Measurements from ENCODE around the gene OR1D5.
A peak's percentile ranks its signal among the peaks of the same experiment; 100 is the strongest.
"Not testable (repeated sequence)": the region's sequence is repeated elsewhere in the genome, so short reads cannot be mapped to it uniquely, and the experiment has no call there.

The OR1D5 gene

DNA sequence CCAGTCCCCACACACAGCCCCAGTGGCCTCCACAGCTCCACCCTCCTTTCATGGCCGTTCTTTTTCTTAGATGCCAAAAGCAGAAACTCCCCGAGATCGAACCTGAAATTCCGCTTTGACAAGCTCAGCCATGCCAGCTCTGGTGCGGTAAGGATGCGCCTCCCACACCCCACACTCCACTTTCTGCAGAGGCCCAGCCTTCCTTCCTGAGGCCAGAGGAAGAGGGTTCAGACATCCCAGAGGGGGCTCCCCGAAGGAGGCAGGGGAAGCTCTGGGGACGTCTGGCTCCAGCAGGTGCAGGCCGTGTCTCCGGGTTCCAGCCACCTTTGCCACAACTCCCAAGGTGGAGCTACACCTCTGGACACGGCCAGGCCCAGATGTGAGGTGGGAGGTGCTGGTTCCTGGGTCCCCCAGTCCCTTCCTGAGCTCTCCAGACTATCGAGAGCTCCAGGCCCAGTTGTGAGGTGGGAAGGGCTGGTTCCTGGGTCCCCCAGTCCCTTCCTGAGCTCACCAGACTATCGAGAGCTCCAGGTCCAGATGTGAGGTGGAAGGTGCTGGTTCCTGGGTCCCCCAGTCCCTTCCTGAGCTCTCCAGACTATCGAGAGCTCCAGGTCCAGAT lies 32.4 kb downstream of the OR1D5 start:
- not testable (repeated sequence) for DNase-seq

DNA sequence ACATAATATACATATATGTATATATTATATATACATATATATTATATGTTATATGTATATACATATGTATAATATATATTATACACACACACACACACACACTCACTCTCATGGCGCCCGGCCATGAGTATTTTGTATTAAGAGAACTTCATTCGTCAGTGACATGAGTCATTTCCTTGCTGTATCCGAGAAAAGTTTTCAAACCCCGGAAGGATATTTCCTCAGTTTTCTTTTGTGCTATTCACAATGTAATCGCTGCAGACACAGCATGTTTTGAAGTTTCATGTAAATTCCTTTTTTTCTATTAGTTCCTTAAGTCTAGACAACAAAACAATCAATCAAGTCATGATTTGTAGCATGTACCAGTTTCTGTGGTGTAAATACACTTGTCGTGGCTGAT lies 33.3 kb downstream of the OR1D5 start:
- peak; percentile 76 for DNase-seq

DNA sequence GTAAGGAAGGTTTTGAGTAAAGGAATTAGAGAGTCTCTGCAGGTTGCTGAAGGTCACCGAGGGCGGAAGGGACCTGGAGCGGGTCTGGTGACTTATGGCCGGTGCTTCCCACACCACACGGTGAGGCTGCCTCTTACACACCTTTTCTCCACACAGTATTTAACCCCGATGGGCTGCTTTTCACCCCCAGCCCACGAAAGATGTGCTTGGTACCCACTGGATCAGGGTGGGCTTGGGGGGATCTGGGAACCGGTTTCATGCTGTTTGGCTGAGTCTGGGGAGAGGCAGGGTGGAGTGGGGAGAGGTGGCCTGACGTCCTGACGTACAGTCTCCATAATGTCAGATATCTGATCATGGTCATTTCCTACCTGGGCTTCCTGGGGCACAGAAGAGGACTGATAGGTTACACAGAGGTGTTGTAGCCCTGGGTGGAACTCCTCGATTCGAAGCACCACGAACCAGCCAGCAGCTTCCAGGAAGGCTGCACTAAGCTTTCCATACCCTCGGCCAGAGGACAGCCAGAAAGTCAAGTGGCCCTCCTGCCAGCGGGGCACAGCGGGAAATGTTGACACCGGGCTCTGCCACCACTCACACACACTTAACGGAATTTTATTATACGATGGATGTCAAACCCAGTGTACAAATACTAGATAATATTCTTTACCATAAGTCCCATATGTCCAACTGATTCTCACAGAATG lies 34.0 kb downstream of the OR1D5 start:
- no peak for DNase-seq

DNA sequence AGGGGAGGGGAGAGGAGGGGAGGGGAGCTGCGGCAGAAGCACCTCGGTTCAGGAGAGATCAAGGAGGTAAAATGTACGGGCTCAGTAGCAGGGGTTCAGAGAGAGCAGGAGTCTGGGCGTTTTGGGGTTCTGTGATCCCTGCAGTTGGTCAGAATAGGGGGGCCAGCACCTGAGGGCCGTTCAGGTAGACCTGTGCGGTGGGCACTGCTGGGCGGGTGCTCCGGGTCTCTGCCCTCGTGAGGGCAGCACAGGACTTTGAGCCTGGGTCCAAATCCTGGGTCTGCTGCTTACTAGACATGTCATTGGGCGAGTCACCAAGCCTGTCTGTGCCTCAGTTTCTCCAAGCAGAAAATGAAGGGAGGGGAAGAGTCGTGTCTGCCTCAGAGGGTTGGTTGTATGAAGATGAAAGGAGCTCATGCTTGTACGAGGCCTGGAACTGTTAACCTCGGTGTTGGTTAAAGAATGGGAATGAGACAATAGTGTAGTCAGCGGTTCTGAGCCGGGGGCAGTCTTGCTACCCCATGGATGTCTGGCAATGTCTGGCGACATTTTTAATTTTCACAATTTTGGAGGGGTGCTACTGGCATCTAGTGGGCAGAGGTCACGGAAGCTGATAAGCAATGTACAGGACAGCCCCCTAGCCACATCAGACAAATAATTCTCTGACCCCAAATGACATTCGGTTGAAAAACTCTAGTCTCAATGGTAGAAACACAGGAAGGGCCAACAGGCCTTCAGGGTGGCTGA lies 35.4 kb downstream of the OR1D5 start:
- no peak for DNase-seq

- no peak for DNase-seq
These were observed 36.3 kb downstream of the OR1D5 start for GRCh38 chr17:3026856-3027751.

DNA sequence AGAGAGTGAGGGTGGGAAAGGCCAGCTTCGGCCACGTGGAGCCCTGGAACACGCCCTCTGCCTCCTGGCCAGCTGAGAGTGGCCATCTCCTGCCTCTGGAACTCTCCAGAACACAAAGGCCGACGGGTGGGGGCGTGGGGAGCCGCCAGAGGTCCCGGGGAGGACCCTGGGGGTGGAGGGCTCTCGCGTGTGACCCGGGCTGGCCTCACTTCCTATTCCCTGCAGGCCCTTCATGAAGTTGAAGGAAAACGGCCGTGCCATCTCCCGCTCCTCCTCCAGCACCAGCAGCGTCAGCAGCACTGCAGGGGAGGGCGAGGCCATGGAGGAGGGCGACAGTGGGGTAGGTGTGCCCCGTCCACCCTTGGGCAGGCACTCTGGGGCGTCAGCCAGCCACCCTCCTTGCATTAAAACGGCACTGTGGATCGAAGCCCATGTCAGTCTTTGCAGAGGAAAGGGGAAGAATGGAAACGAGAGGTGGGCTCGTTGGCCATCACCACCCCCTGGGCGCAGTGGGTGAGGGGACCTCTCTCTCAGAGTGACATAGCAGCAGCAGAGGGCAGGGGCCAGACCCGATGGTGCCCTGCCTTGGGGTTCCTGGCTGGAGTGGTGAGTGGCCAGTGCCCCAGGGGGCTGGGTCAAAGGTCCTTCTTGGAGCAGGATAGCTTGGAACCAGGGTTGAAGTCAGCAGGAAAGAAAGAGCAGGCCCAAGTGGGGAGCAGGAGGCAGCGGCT lies 37.1 kb downstream of the OR1D5 start:
- no peak for DNase-seq

- no peak for DNase-seq
These were observed 37.8 kb downstream of the OR1D5 start for GRCh38 chr17:3025421-3026124.

DNA sequence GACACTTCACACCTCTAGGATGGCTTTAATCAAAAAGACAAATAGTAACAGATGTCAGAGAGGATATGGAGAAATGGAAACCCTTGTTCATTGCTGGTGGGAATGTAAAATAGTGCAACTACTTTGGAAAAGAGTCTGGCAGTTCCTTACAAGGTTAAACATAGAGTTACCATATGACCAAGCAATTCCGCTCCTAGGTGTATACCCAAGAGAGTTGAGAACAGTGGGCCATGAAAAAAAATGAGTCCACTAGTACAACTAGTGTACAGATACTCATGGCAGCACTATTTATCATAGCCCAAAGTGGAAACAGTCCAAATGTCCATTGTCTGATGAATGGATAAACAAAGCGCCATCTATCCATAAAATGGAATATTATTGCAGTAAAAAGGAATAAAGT lies 39.1 kb downstream of the OR1D5 start:
- DNase-seq: no peak

DNA sequence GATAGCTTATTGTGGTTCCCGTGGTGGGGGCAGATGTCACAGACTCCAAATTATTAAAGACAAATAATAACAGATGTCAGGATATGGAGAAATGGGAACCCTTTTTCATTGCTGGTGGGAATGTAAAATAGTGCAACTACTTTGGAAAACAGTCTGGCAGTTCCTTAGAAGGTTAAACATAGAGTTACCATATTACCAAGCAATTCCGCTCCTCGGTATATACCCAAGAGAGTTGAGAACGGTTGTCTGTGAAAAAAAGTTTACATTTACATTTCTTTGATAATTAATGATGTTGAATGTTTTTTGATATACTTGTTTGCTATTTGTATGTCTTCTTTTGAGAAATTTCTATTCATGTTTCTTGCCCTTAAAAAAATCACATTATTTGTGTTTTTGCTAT lies 41.2 kb downstream of the OR1D5 start:
- DNase-seq: no peak

DNA sequence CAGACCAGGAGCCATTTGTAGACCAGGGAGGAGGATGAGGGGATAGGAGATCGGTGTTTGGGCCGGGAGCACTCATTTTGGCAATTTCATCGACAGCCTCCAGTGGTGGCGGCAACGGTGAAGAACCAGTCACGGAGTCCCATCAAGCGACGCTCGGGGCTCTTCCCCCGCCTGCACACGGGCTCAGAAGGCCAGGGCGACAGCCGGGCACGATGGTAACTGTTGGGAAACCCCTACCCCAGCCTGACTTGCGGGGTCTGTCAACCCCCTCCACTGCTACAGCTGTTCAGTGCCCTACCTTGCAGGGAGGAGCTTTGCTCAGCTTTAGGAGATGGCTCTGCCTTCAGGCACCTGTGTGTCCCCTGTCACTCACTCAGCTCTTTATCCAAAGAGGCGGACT lies 43.0 kb downstream of the OR1D5 start:
- DNase-seq: no peak

GRCh38 chr17:3019761-3020160 lies 43.6 kb downstream of the OR1D5 start:
- no peak for DNase-seq

DNA sequence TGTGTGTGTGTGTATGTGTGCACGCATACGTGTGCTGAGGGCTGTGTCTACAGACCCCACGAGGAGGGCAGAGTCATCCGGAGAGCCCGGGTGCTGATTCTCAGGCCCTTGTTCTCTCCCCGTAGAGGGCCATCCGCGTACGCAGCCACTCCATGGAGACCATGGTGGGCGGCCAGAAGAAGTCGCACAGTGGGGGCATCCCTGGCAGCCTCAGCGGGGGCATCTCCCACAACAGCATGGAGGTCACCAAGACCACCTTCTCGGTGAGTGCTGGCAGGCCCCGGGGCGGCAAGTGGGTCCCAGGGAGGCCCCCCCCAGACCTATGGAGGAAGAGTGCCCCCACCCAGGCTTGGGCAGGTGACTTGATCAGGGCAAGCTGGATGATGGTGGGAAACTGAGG lies 45.5 kb downstream of the OR1D5 start:
- DNase-seq: no peak

- DNase-seq: peak; percentile 41
These were observed 47.5 kb downstream of the OR1D5 start for GRCh38 chr17:3015890-3016289.

DNA sequence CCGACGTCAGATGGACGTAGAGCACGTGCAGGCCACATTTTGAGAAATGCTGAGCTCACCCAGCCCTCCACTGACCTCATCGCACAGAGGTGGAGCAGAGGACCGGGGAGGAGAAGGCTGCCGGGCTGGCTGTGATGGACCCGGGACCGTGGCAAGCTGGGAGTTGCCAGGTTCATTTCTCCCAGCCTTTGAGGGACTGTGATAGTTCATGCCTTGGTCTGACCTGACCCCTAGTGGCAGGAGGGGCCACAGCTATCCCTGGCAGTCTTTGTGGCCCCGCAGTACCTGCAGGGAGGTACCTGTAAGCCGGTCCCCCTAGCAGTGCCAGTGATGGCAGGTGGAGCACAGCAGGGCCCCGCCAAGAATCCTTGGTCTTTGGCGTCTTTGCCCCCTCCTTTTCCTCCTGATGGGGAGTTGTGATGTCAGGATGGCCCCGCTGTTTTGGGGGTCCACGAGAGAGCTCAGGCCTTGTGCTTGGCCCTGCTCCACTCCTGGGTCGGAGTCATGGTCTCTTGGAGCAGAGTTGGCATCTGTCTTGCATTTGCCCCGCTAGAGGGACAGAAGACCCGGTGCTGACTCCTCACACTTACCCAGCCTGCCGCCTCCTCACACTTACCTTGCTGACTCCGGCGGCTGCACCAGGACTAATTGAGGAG lies 50.4 kb downstream of the OR1D5 start:
- peak; percentile 58 for DNase-seq
